HepG2 (cell line): ENCODE results near the gene TOP2A. TPM values are rescaled to one million over a fixed set of nuclear protein-coding genes. Genes with fewer than 3 reads are reported as not detected.

Source experiments
- AGO1 ChIP-seq: fragments of 200-400 bp; formaldehyde crosslinking; IDR thresholded peaks from 2 replicates; pipeline ENCODE4 v1.6.1; 2017; ENCODE audit warnings: mild to moderate bottlenecking, low read depth, low read length, moderate library complexity; ENCODE audit not compliant: poor library complexity, severe bottlenecking
- AKAP8 ChIP-seq: sonication (generic); formaldehyde crosslinking; IDR thresholded peaks from 2 replicates; pipeline ENCODE4 v1.5.1; 2020; ENCODE audit warnings: mild to moderate bottlenecking, missing genetic modification reagents
- ARID3A ChIP-seq: IDR thresholded peaks from 2 replicates; pipeline ENCODE4 v1.6.1; 2012; ENCODE audit warnings: low read depth, low read length, improper control_type of control experiment
- ATRX ChIP-seq: sonication (generic); formaldehyde crosslinking; IDR thresholded peaks from 2 replicates; pipeline ENCODE4 v1.4.0; 2020; ENCODE audit warnings: missing genetic modification reagents, borderline replicate concordance
- CBX2 ChIP-seq, 2 experiments: fragments of 200-600 bp in 1 of 2; sonication (generic); formaldehyde crosslinking in 1 of 2; IDR thresholded peaks; 2 replicates each; pipeline versions ENCODE4 v1.7.0 to v1.8.1; 2018 to 2022; ENCODE audit warnings: low read depth in 2 of 2, low read length in 1 of 2, mild to moderate bottlenecking in 1 of 2, missing genetic modification reagents in 1 of 2
- FLYWCH1 ChIP-seq: sonication (generic); formaldehyde crosslinking; IDR thresholded peaks from 2 replicates; pipeline ENCODE4 v1.8.1; 2023; ENCODE audit warnings: mild to moderate bottlenecking, missing genetic modification reagents
- HOXA9 ChIP-seq: sonication (generic); formaldehyde crosslinking; IDR thresholded peaks from 2 replicates; pipeline ENCODE4 v1.8.1; 2022; ENCODE audit warnings: missing genetic modification reagents, mild to moderate bottlenecking, moderate library complexity, borderline replicate concordance
- IKZF1 ChIP-seq: fragments of 450-650 bp; IDR thresholded peaks from 2 replicates; pipeline ENCODE4 v1.7.1; 2016
- KDM4B ChIP-seq: sonication (generic); formaldehyde crosslinking; IDR thresholded peaks from 2 replicates; pipeline ENCODE4 v1.4.0; 2020; ENCODE audit warnings: missing genetic modification reagents
- LBX2 ChIP-seq: sonication (generic); formaldehyde crosslinking; IDR thresholded peaks from 2 replicates; pipeline ENCODE4 v1.5.0; 2020; ENCODE audit warnings: missing genetic modification reagents, mild to moderate bottlenecking, borderline replicate concordance
- NFE2 ChIP-seq: sonication (generic); formaldehyde crosslinking; IDR thresholded peaks from 2 replicates; pipeline ENCODE4 v1.4.0; 2020; ENCODE audit warnings: missing genetic modification reagents
- NR1H2 ChIP-seq: sonication (generic); formaldehyde crosslinking; IDR thresholded peaks from 2 replicates; pipeline ENCODE4 v1.8.1; 2022; ENCODE audit warnings: low read depth, missing genetic modification reagents, borderline replicate concordance
- PAF1 ChIP-seq: IDR thresholded peaks from 2 replicates; pipeline ENCODE4 v1.6.1; 2016; ENCODE audit warnings: missing genetic modification reagents, missing compliant biosample characterization
- PLRG1 ChIP-seq: fragments of 450-650 bp; conservative IDR thresholded peaks from 2 replicates; pipeline ENCODE4 v1.6.1; 2016
- RAD21 ChIP-seq: fragments of 450-650 bp; formaldehyde crosslinking; IDR thresholded peaks from 2 replicates; pipeline ENCODE4 v1.5.0; 2020; ENCODE audit warnings: mild to moderate bottlenecking
- TBL1XR1 ChIP-seq: fragments of 150-350 bp; IDR thresholded peaks from 2 replicates; pipeline ENCODE4 v1.6.1; 2014; ENCODE audit warnings: borderline replicate concordance, low read length; ENCODE audit not compliant: partially characterized antibody
- ZBTB8A ChIP-seq: sonication (generic); formaldehyde crosslinking; IDR thresholded peaks from 2 replicates; pipeline ENCODE4 v1.4.0; 2020; ENCODE audit warnings: mild to moderate bottlenecking, low read depth, missing genetic modification reagents, borderline replicate concordance
- ZNF143 ChIP-seq: sonication (generic); formaldehyde crosslinking; IDR thresholded peaks from 2 replicates; pipeline ENCODE4 v1.4.0; 2020; ENCODE audit warnings: missing genetic modification reagents
- ZNF501 ChIP-seq: sonication (generic); formaldehyde crosslinking; IDR thresholded peaks from 2 replicates; pipeline ENCODE4 v1.5.1; 2020; ENCODE audit warnings: mild to moderate bottlenecking, moderate library complexity, missing genetic modification reagents
- ZNF614 ChIP-seq: IDR thresholded peaks from 2 replicates; pipeline ENCODE4 v1.6.1; 2018; ENCODE audit warnings: missing biosample characterization, missing genetic modification reagents, inconsistent platforms, borderline replicate concordance
- ZNF766 ChIP-seq: sonication (generic); formaldehyde crosslinking; IDR thresholded peaks from 2 replicates; pipeline ENCODE4 v1.5.0; 2020; ENCODE audit warnings: missing genetic modification reagents, borderline replicate concordance
- ZNF773 ChIP-seq: sonication (generic); formaldehyde crosslinking; IDR thresholded peaks from 2 replicates; pipeline ENCODE4 v1.4.0; 2020; ENCODE audit warnings: missing genetic modification reagents, borderline replicate concordance
- ZNF780A ChIP-seq: sonication (generic); formaldehyde crosslinking; IDR thresholded peaks from 2 replicates; pipeline ENCODE4 v1.8.0; 2022; ENCODE audit warnings: mild to moderate bottlenecking, missing genetic modification reagents, moderate library complexity
- polyA plus RNA-seq, 8 experiments: library from polyadenylated mRNA; depleted of rRNA in 3 of 8; stranded (reverse) in 7 of 8; unstranded in 1 of 8; fragments of >200 nt; fragmentation: Illumina TruSeq in 4 of 8; extraction: Trizol in 4 of 8; gene quantifications; 2 replicates each; pipeline versions ENCODE4 v1.2.1 to v1.2.3, GENCODE V29; 2011 to 2016; ENCODE audit warnings: low read depth in 4 of 8, missing spikeins in 1 of 8, mixed read lengths in 1 of 8; ENCODE audit not compliant: insufficient read depth in 1 of 8
- total RNA-seq, 5 experiments: library from RNA; depleted of rRNA; stranded (reverse); fragments of >200 nt; fragmentation: Illumina TruSeq; extraction: Trizol; gene quantifications; 2 replicates each; pipeline ENCODE4 v1.2.3, GENCODE V29; 2016; ENCODE audit warnings: low read depth in 1 of 5
- TF ChIP-seq, protein P1 (sequence below): sonication (generic); formaldehyde crosslinking; IDR thresholded peaks from 2 replicates; pipeline ENCODE4 v1.9.0; 2022; ENCODE audit warnings: missing genetic modification reagents, mild to moderate bottlenecking, borderline replicate concordance

The TOP2A gene
- total and polyA plus RNA-seq, 2 of the 13 experiments (the other 11 are each of a cell fraction or from before 2014, with no cell fraction given) = 108 to 327 TPM

DNA sequence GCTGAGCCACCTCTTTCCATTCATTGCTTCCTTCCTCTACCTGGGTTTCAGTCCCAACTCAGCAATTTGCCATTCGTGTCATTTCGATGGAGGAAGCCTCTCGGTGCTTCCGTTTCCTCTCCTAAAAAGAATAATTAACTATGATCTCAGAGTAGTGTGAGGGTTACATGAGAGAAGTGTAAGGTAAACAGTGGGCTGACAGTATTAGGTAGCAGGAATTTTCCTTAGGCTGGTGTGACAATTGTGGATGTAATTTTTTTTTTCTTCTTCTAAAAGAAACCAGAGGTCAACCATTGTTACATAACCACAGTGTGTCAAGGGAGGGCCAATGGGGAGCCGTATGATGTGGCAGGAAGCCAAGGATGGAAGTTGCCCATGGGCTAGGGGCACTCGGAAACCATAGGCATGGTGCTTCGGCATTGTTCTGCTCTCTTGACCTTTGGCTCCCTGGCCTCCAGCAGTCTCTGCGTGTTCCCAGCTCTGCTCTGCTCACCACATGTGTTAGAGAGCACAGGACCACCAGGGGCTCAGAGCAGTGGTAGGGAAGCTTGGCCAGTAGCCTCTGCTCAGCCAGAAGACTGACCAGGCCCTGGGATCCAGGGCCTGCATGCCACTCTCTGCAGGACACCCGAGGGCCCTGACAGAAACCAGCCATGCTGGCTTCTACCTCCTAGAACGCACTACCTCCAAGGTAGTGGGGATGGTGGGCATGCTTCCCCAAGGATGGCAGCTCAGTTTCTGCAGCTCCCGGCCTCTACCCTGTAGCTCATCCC is 2.0 kb upstream of the TOP2A start (continued):
- TF ChIP-seq AKAP8 (CRISPR knock-in tag) = no peak
- TF ChIP-seq AGO1 = no peak
- 0 out of 2 replicates have a peak, but pooled peaks have one; percentile 47 for TF ChIP-seq ZNF614
- TF ChIP-seq ATRX (CRISPR knock-in tag) = no peak
- TF ChIP-seq, protein P1, sequence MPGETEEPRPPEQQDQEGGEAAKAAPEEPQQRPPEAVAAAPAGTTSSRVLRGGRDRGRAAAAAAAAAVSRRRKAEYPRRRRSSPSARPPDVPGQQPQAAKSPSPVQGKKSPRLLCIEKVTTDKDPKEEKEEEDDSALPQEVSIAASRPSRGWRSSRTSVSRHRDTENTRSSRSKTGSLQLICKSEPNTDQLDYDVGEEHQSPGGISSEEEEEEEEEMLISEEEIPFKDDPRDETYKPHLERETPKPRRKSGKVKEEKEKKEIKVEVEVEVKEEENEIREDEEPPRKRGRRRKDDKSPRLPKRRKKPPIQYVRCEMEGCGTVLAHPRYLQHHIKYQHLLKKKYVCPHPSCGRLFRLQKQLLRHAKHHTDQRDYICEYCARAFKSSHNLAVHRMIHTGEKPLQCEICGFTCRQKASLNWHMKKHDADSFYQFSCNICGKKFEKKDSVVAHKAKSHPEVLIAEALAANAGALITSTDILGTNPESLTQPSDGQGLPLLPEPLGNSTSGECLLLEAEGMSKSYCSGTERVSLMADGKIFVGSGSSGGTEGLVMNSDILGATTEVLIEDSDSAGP (CRISPR knock-in tag) = peak; percentile 74
- no peak for TF ChIP-seq ZNF780A (CRISPR knock-in tag)
- TF ChIP-seq TBL1XR1 = peak; percentile 73
- TF ChIP-seq FLYWCH1 (CRISPR knock-in tag) = no peak
- TF ChIP-seq LBX2 (CRISPR knock-in tag) = 0 out of 2 replicates have a peak, but pooled peaks have one; percentile 73
- no peak for TF ChIP-seq ZNF143 (CRISPR knock-in tag)
- no peak for TF ChIP-seq NR1H2
- no peak; the same call in 1 of the 2 replicates for TF ChIP-seq ZNF501 (CRISPR knock-in tag)
- TF ChIP-seq KDM4B (CRISPR knock-in tag) = 0 out of 2 replicates have a peak, but pooled peaks have one; percentile 60
- no peak for TF ChIP-seq ZNF773
- no peak for TF ChIP-seq IKZF1
- TF ChIP-seq PLRG1 = no peak
- peak; percentile 18; the same call in 1 of the 2 replicates for TF ChIP-seq ARID3A
- no peak for TF ChIP-seq HOXA9
- no peak for TF ChIP-seq ZBTB8A (CRISPR knock-in tag)
- no peak for TF ChIP-seq NFE2 (CRISPR knock-in tag)
- TF ChIP-seq RAD21 (CRISPR knock-in tag) = no peak
- no peak for TF ChIP-seq ZNF766
- TF ChIP-seq PAF1 (CRISPR knock-in tag) = no peak
- TF ChIP-seq CBX2 (IDR thresholded peaks at IDR 0.05; ENCODE audit: low read depth, low read length) = no peak
- TF ChIP-seq CBX2 (CRISPR knock-in tag; IDR thresholded peaks at IDR 0.05; ENCODE audit: low read depth) = no peak
